IPS-15b (cell line): ENCODE data around the gene CYB5R2.
"Not testable (repeated sequence)": the region's sequence is repeated elsewhere in the genome, so short reads cannot be mapped to it uniquely, and the experiment has no call there.

Source experiments
- H3K27me3 ChIP-seq: one replicate; pipeline ENCODE4 v1.6.1; 2013; ENCODE audit warnings: low read length; ENCODE audit not compliant: control insufficient read depth, insufficient read depth
- H3K36me3 ChIP-seq: one replicate; pipeline ENCODE4 v1.6.1; 2013; ENCODE audit warnings: low read length; ENCODE audit not compliant: control insufficient read depth, insufficient read depth
- H3K4me1 ChIP-seq: one replicate; pipeline ENCODE4 v1.6.1; 2013; ENCODE audit warnings: mild to moderate bottlenecking, low read length; ENCODE audit not compliant: control insufficient read depth, insufficient read depth
- H3K4me3 ChIP-seq: one replicate; pipeline ENCODE4 v1.5.1; 2013; ENCODE audit warnings: low read depth, low read length
- H3K9ac ChIP-seq: one replicate; pipeline ENCODE4 v1.6.1; 2013; ENCODE audit warnings: low read depth, mild to moderate bottlenecking, low read length
- H3K9me3 ChIP-seq: one replicate; pipeline ENCODE4 v1.6.1; 2013; ENCODE audit warnings: mild to moderate bottlenecking, low read length; ENCODE audit not compliant: control insufficient read depth, insufficient read depth

Gene CYB5R2

DNA sequence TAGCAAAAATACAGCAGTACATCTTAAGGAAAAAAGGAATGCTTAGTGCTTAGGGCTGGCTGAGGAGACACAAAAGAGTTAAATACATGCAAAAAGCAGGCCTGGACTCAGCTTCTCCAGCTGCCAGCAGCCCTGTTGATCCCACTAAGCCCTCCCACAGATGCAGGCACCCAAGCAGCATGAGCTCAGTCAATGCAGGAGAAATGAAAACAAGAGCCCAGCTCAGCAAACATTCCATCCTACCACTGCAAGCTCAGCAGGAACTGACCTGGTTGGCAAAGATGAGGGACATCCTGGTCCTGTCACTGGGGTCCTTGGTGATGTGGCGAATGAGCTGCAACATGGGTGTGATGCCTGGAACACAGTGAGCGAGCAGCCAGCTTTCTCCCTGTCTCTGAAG lies 5.8 kb downstream of the CYB5R2 start:
- no peaks in the 10 kb centered on the region for H3K4me1 ChIP-seq
- H3K36me3 ChIP-seq, result peaks cover 36% of the 10 kb centered on the region
- H3K9ac ChIP-seq, result no peak overlapping the region
- H3K27me3 ChIP-seq, result no peaks in the 10 kb centered on the region
- H3K4me3 ChIP-seq, result no peak overlapping the region
- peaks cover 6% of the 10 kb centered on the region for H3K9me3 ChIP-seq

DNA sequence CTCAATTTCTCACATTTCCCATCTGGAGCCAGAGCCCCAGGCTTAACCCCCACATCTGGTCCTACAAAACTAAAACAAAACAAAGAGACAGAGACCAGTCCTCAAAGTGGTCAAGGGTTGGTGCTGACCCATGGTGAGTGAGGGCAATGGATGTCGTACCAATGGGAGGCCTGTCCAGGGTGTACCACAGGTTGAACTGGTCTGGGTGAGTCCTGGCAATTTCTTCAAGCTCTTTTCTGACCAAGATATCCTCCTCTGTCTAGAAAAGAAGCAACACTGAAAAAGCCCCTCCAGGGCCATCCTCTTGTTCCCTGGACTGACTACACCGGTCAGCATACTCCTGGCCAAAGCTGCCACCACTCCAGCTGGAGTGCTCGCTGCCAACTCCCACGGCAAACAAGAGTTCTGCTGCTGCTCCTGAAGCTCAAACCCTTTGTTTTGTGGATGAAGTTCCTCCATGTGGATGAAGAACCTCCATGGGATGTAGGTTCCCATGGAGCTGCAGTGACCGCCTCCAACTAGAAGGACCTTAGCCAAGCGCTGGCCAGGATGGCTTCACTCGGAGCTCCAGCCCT lies 6.9 kb downstream of the CYB5R2 start:
- Histone ChIP-seq H3K9ac (no peak overlapping the region), H3K9me3 (peaks cover 6% of the 10 kb centered on the region), H3K4me1 (no peaks in the 10 kb centered on the region), H3K27me3 (no peaks in the 10 kb centered on the region), H3K36me3 (peaks cover 36% of the 10 kb centered on the region), H3K4me3 (no peak overlapping the region)

DNA sequence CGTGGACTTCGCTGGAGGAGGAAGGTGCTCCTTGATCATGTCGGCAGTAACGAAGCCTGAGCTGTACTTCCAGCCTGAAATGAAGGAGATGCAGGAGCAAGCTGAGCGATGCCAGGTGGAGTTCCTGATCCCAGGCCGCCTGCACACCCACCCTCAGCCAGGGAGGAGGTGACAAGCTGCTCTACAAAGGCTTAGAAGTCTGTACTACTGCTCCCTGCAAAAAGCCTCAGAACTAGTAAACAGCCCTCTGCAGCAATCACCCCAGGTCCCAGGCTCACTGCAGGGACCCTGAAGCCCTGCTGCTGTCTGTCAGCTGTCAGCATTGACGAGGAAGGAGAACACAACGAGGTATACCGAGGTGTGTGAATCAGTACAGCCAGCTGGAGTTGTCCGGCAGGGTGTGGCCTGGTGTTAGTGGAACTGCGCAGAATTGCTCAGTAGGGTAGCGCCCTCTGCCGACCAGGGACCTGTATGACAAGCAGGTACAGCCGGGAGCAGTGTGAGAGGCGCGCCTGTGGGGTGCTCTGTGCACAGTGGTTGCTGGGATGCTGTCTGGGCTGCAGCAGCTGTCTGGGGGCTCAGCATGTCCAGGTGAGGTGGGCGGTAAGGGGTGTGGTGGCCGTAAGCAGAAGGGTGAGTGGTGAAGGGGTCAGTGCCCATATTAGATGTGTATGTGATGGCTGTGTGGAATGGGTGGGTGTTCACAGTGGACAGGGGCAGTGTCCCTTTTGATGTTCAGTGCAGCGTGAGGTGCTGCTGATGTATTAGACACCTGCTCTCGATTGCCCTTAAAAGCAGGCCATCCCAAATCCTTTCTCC lies 7.6 kb downstream of the CYB5R2 start:
- H3K9me3 ChIP-seq, result peaks cover 6% of the 10 kb centered on the region
- no peak overlapping the region for H3K9ac ChIP-seq
- H3K27me3 ChIP-seq, result no peaks in the 10 kb centered on the region
- peaks cover 33% of the 10 kb centered on the region for H3K36me3 ChIP-seq
- no peak overlapping the region for H3K4me3 ChIP-seq
- H3K4me1 ChIP-seq, result no peaks in the 10 kb centered on the region

DNA sequence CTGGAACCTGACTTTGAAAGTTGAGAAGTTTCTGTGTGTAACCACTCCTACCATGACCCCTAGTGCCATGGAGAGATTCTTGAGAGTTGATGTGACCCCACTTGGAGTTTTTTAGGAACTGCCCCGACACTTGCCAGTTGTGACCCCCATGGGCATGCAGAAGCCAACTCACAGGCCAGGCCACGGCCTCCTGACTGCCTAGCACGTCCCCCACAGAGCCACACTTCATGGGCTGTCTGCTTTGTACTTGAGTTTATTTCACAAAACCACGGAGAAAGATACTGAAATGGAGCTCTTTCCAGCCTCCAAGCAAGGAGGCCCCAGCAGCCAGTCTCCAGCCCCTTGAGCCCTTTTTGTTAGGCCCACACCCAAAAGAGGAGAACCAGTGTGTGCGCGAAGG lies 8.4 kb downstream of the CYB5R2 start:
- H3K27me3 ChIP-seq, result no peaks in the 10 kb centered on the region
- H3K9me3 ChIP-seq, result peaks cover 6% of the 10 kb centered on the region
- H3K4me3 ChIP-seq, result no peak overlapping the region
- no peak overlapping the region for H3K9ac ChIP-seq
- no peaks in the 10 kb centered on the region for H3K4me1 ChIP-seq
- H3K36me3 ChIP-seq, result peaks cover 33% of the 10 kb centered on the region

DNA sequence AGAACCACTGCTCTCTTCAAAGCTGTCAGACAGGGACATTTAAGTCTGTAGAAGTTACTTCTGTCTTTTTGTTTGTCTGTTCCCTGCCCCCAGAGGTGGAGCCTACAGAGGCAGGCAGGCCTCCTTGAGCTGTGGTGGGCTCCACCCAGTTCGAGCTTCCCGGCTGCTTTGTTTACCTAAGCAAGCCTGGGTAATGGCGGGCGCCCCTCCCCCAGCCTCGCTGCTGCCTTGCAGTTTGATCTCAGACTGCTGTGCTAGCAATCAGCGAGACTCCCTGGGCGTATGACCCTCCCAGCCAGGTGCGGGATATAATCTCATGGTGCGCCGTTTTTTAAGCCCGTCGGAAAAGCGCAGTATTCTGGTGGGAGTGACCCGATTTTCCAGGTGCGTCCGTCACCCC lies 9.8 kb downstream of the CYB5R2 start:
- peaks cover 33% of the 10 kb centered on the region for H3K36me3 ChIP-seq
- not testable (repeated sequence) for H3K4me3 ChIP-seq, H3K9ac ChIP-seq

DNA sequence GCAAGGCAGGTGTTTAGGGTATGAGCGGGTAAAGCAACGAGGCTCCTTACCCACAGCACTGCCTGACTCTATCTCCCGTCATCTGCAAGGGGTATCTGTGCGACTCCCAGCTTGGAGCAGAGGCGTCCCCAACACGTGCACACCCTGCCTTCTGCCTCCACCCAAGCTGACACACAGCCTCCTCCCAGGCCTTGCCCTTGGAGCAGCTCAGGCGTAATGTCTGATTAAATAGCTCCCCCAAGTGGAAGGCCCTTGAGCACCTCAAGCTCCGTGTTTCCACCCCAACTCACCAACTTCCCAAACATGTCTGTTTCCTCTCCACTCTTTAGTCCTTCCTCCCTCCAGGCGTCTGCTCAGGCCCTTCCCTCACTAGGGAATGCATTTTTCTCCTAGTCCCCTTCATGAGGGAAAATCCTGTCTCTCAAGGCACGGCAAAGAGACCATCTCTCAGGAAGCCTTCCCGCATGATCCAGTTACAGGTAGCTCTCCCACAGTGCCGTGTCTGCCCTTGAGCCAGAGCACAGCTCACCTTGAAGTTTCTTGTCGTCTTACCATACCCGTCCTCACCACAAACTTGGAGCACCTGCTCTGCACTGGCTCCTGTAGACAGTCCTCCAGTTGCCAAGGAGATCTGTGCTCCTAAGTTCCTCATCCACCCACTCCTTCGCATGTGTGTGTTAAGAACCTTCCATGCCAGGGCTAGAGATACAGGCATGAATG lies 15.8 kb downstream of the CYB5R2 start:
- H3K36me3 ChIP-seq, result no peaks in the 10 kb centered on the region

More for the DNA sequence above, 9.8 kb downstream of the CYB5R2 start:
- H3K27me3 ChIP-seq, H3K9me3 ChIP-seq, H3K4me1 ChIP-seq: not testable (repeated sequence)

DNA sequence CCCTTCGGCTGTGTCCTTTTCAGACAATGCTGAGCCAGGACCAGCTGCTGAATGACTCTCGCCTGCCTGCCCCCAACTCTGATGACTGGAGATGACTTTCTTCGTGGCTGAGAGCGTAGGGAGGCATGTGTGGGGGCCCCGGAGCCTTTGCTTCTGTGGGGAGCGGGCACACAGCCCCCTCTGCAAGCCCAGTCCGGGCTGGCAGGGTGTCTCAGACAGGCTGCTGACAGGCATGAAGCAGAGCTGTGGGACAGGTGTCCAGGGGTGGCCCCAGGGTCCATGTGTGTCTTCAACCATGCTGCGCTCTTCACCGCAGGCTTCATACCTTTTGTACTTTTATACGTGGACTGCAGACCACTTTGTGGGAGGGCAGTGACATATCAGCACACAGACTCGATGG lies 16.6 kb downstream of the CYB5R2 start:
- Histone ChIP-seq H3K36me3 (no peaks in the 10 kb centered on the region), H3K4me3 (no peak overlapping the region), H3K9ac (no peak overlapping the region), H3K27me3 (no peaks in the 10 kb centered on the region), H3K9me3 (no peaks in the 10 kb centered on the region), H3K4me1 (no peaks in the 10 kb centered on the region)

More for the DNA sequence above, 15.8 kb downstream of the CYB5R2 start:
- H3K27me3 ChIP-seq, result no peaks in the 10 kb centered on the region
- no peaks in the 10 kb centered on the region for H3K4me1 ChIP-seq
- no peak overlapping the region for H3K9ac ChIP-seq
- no peak overlapping the region for H3K4me3 ChIP-seq
- no peaks in the 10 kb centered on the region for H3K9me3 ChIP-seq

DNA sequence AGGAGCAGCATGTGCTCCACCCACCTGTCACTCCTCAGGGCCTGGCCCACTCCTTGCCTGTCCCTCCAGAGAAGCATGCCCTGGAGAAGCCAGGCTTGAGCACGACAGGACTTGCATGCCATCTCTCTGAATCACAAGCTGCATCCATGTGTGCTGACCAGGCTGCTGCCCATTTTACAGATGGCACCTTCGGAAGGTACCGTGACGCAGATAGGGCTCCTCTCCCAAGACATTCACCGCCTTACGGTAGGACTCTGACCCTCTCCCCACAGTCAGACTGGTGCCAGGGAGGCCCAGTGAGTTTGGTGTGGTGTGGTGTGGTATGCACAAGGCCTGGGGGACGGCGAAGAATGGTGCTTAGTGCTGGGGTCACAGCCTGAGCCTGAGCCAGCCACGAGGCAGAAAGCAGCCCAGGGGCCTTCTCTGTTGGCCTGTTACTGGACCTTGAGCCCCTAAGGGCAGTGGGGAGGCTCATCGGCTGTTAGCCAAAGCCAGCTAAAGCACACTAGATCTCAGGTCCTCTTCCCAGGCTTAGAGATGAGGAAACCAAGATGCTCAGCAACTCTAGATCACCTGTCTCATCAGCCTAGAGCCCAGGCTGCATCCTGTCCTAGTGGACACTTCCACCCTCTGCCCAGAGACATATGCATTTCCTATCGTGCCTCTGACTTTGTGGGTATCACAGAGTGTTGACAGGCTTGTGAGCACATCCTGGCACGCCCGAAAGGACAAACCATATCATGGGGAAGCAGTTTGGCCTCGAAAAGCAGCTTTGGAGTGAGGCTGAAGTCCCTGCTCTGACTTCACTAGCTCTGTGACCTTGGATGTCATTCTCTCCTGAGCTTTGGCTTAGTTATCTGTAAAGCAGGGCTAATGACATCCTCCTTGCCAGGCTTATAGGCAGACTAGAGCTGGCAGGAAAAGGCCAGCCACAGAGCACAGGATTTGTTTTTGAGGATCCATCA lies 17.8 kb downstream of the CYB5R2 start:
- H3K27me3 ChIP-seq, result no peaks in the 10 kb centered on the region
- no peaks in the 10 kb centered on the region for H3K36me3 ChIP-seq
- H3K9ac ChIP-seq, result no peak overlapping the region
- no peaks in the 10 kb centered on the region for H3K9me3 ChIP-seq
- H3K4me3 ChIP-seq, result no peak overlapping the region
- no peaks in the 10 kb centered on the region for H3K4me1 ChIP-seq

DNA sequence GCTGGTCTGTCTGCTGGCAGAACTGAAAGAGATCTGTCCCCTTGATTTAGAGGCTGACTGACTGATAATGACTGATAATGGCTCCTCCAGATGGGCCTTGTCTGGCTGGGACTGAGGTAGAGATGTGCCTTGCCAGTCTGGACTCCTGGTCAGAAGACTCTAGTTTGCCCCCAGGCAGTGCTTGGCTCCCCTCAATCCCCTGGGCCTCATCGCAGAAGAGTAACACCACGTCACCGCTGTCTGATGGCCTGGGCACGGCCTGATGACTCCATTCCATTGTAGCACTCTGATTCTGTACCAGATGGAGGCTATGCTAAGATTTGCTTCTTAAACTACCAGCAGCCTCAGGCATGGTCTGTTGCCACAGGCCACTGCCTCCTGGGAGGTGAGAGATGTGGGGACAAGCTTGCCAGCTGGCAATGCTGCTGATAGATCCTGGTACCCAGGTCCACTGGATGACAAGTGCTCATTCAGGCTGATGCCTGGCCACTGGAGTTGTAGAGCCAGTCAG lies 19.1 kb downstream of the CYB5R2 start:
- no peaks in the 10 kb centered on the region for H3K9me3 ChIP-seq
- H3K27me3 ChIP-seq, result no peaks in the 10 kb centered on the region
- H3K4me3 ChIP-seq, result no peak overlapping the region
- H3K4me1 ChIP-seq, result no peaks in the 10 kb centered on the region
- H3K36me3 ChIP-seq, result peaks cover 6% of the 10 kb centered on the region
- no peak overlapping the region for H3K9ac ChIP-seq

DNA sequence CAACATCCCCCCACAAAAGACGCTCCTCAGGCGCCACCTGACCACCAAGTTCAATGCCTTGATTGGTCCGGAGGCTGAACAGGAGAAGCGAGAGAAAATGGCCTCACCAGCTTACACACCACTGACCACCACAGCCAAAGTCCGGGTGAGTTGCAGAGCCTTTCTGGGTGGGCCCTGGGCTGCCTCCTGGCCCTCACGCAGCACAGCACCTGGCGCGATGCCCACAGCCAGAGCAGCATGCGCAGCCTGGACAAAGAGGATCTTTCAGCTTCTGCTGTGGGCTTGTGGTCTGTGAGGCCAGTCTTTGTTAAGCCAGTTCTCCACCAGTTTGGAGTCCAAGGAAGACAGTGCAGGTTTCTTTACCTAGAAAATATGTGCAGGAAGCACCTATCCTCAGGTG lies 21.6 kb downstream of the CYB5R2 start:
- no peak overlapping the region for H3K4me3 ChIP-seq
- peaks cover 7% of the 10 kb centered on the region for H3K36me3 ChIP-seq
- H3K27me3 ChIP-seq, result no peaks in the 10 kb centered on the region
- no peaks in the 10 kb centered on the region for H3K9me3 ChIP-seq
- no peak overlapping the region for H3K9ac ChIP-seq
- H3K4me1 ChIP-seq, result no peaks in the 10 kb centered on the region

DNA sequence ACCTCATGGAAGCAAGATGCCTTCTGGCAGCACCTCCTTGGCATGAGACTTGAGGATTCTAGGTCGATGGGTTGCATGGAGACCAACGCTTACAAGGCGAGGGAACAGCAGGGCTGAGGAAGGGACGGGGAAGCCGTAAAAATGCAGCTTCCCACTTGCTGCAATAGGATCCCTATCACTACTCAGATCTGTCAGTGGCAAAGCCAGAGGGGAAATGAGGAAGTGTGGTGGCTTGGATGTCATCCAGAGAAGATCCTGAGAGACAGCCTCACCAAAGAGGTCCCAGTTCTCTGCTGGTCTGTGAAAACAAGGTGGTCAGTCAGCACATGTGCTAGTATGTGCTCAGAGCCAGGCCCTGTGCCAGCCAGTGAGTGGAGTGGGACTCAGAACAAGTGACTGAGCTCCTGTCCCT lies 22.2 kb downstream of the CYB5R2 start:
- H3K36me3 ChIP-seq, result peaks cover 7% of the 10 kb centered on the region
- no peaks in the 10 kb centered on the region for H3K27me3 ChIP-seq
- no peak overlapping the region for H3K9ac ChIP-seq
- H3K9me3 ChIP-seq, result no peaks in the 10 kb centered on the region
- no peak overlapping the region for H3K4me3 ChIP-seq
- H3K4me1 ChIP-seq, result no peaks in the 10 kb centered on the region
